HepG2 (cell line): Measurements from ENCODE around the gene TLE1. TPM values are rescaled to one million over a fixed set of nuclear protein-coding genes. Genes with fewer than 3 reads are reported as not detected.
A peak's percentile ranks its signal among the peaks of the same experiment; 100 is the strongest.

ENCODE experiments used
- HNF1B ChIP-seq: sonication (generic); formaldehyde crosslinking; IDR thresholded peaks from 2 replicates; pipeline ENCODE4 v1.5.1; 2020; ENCODE audit warnings: mild to moderate bottlenecking, moderate library complexity, missing genetic modification reagents
- HNF4A ChIP-seq: sonication (generic); formaldehyde crosslinking; IDR thresholded peaks from 2 replicates; pipeline ENCODE4 v1.4.0; 2020; ENCODE audit warnings: missing genetic modification reagents
- HOXA5 ChIP-seq: sonication (generic); formaldehyde crosslinking; IDR thresholded peaks from 2 replicates; pipeline ENCODE4 v1.4.0; 2020; ENCODE audit warnings: missing genetic modification reagents
- KLF6 ChIP-seq: IDR thresholded peaks from 2 replicates; pipeline ENCODE4 v1.8.0; 2016; ENCODE audit warnings: missing biosample characterization, missing genetic modification reagents
- NFE2L1 ChIP-seq: sonication (generic); formaldehyde crosslinking; IDR thresholded peaks from 2 replicates; pipeline ENCODE4 v1.4.0; 2020; ENCODE audit warnings: missing genetic modification reagents, mild to moderate bottlenecking, borderline replicate concordance
- NFKB2 ChIP-seq: sonication (generic); formaldehyde crosslinking; IDR thresholded peaks from 2 replicates; pipeline ENCODE4 v1.4.0; 2020; ENCODE audit warnings: missing genetic modification reagents, borderline replicate concordance
- ONECUT2 ChIP-seq: sonication (generic); formaldehyde crosslinking; IDR thresholded peaks from 2 replicates; pipeline ENCODE4 v1.4.0; 2020; ENCODE audit warnings: missing genetic modification reagents
- PHF21A ChIP-seq: sonication (generic); formaldehyde crosslinking; IDR thresholded peaks from 2 replicates; pipeline ENCODE4 v1.5.0; 2020; ENCODE audit warnings: mild to moderate bottlenecking, missing genetic modification reagents
- RFX5 ChIP-seq: IDR thresholded peaks from 2 replicates; pipeline ENCODE4 v1.6.1; 2011; ENCODE audit warnings: low read depth, low read length, improper control_type of control experiment
- RXRA ChIP-seq: sonication (generic); formaldehyde crosslinking; IDR thresholded peaks from 2 replicates; pipeline ENCODE4 v1.5.1; 2020; ENCODE audit warnings: missing genetic modification reagents
- SNRNP70 ChIP-seq: fragments of 200-400 bp; formaldehyde crosslinking; IDR thresholded peaks from 2 replicates; pipeline ENCODE4 v1.6.1; 2017; ENCODE audit warnings: mild to moderate bottlenecking, low read depth, low read length, moderate library complexity
- TARDBP ChIP-seq: sonication (generic); formaldehyde crosslinking; IDR thresholded peaks from 2 replicates; pipeline ENCODE4 v1.8.0; 2022; ENCODE audit warnings: mild to moderate bottlenecking, missing genetic modification reagents
- TBX3 ChIP-seq: fragments of 450-650 bp; IDR thresholded peaks from 2 replicates; pipeline ENCODE4 v1.6.1; 2017; ENCODE audit warnings: antibody characterized with exemption, mild to moderate bottlenecking, inconsistent platforms, borderline replicate concordance
- YEATS2 ChIP-seq: sonication (generic); formaldehyde crosslinking; IDR thresholded peaks from 2 replicates; pipeline ENCODE4 v1.4.0; 2020; ENCODE audit warnings: missing genetic modification reagents, borderline replicate concordance
- ZBTB7A ChIP-seq: sonication (generic); formaldehyde crosslinking; IDR thresholded peaks from 2 replicates; pipeline ENCODE4 v1.8.0; 2022; ENCODE audit warnings: mild to moderate bottlenecking, missing genetic modification reagents
- ZBTB7B ChIP-seq: sonication (generic); formaldehyde crosslinking; IDR thresholded peaks from 2 replicates; pipeline ENCODE4 v1.4.0; 2020; ENCODE audit warnings: missing genetic modification reagents
- ZFP1 ChIP-seq: IDR thresholded peaks from 2 replicates; pipeline ENCODE4 v1.6.1; 2016
- ZFP36L2 ChIP-seq: sonication (generic); formaldehyde crosslinking; IDR thresholded peaks from 2 replicates; pipeline ENCODE4 v1.4.0; 2020; ENCODE audit warnings: missing genetic modification reagents
- ZNF296 ChIP-seq: sonication (generic); formaldehyde crosslinking; conservative IDR thresholded peaks from 2 replicates; pipeline ENCODE4 v1.5.0; 2020; ENCODE audit warnings: mild to moderate bottlenecking, missing genetic modification reagents
- ZNF615 ChIP-seq: sonication (generic); formaldehyde crosslinking; IDR thresholded peaks from 2 replicates; pipeline ENCODE4 v1.5.0; 2020; ENCODE audit warnings: mild to moderate bottlenecking, missing genetic modification reagents, borderline replicate concordance
- ZNF674 ChIP-seq: sonication (generic); formaldehyde crosslinking; IDR thresholded peaks from 2 replicates; pipeline ENCODE4 v1.5.0; 2020; ENCODE audit warnings: low read depth, mild to moderate bottlenecking, missing genetic modification reagents
- ZNF788 ChIP-seq: sonication (generic); formaldehyde crosslinking; IDR thresholded peaks from 2 replicates; pipeline ENCODE4 v1.5.0; 2020; ENCODE audit warnings: mild to moderate bottlenecking, missing genetic modification reagents, borderline replicate concordance
- ZSCAN29 ChIP-seq: sonication (generic); formaldehyde crosslinking; conservative IDR thresholded peaks from 2 replicates; pipeline ENCODE4 v1.4.0; 2020; ENCODE audit warnings: mild to moderate bottlenecking, missing genetic modification reagents
- polyA plus RNA-seq, 8 experiments: library from polyadenylated mRNA; depleted of rRNA in 3 of 8; stranded (reverse) in 7 of 8; unstranded in 1 of 8; fragments of >200 nt; fragmentation: Illumina TruSeq in 4 of 8; extraction: Trizol in 4 of 8; gene quantifications; 2 replicates each; pipeline versions ENCODE4 v1.2.1 to v1.2.3, GENCODE V29; 2011 to 2016; ENCODE audit warnings: low read depth in 4 of 8, missing spikeins in 1 of 8, mixed read lengths in 1 of 8; ENCODE audit not compliant: insufficient read depth in 1 of 8
- total RNA-seq, 5 experiments: library from RNA; depleted of rRNA; stranded (reverse); fragments of >200 nt; fragmentation: Illumina TruSeq; extraction: Trizol; gene quantifications; 2 replicates each; pipeline ENCODE4 v1.2.3, GENCODE V29; 2016; ENCODE audit warnings: low read depth in 1 of 5
- TF ChIP-seq, protein P1 (sequence below): IDR thresholded peaks from 2 replicates; pipeline ENCODE4 v1.6.1; 2016; ENCODE audit warnings: control low read depth
- TF ChIP-seq, protein P2 (sequence below): sonication (generic); formaldehyde crosslinking; IDR thresholded peaks from 2 replicates; pipeline ENCODE4 v1.8.0; 2022; ENCODE audit warnings: missing genetic modification reagents, mild to moderate bottlenecking, borderline replicate concordance
- TF ChIP-seq, protein P3 (sequence below): sonication (generic); formaldehyde crosslinking; IDR thresholded peaks from 2 replicates; pipeline ENCODE4 v1.4.0; 2020; ENCODE audit warnings: missing genetic modification reagents

The TLE1 gene
- total and polyA plus RNA-seq, 2 of the 13 experiments (the other 11 are each of a cell fraction or from before 2014, with no cell fraction given) = 35.9 to 109 TPM

DNA sequence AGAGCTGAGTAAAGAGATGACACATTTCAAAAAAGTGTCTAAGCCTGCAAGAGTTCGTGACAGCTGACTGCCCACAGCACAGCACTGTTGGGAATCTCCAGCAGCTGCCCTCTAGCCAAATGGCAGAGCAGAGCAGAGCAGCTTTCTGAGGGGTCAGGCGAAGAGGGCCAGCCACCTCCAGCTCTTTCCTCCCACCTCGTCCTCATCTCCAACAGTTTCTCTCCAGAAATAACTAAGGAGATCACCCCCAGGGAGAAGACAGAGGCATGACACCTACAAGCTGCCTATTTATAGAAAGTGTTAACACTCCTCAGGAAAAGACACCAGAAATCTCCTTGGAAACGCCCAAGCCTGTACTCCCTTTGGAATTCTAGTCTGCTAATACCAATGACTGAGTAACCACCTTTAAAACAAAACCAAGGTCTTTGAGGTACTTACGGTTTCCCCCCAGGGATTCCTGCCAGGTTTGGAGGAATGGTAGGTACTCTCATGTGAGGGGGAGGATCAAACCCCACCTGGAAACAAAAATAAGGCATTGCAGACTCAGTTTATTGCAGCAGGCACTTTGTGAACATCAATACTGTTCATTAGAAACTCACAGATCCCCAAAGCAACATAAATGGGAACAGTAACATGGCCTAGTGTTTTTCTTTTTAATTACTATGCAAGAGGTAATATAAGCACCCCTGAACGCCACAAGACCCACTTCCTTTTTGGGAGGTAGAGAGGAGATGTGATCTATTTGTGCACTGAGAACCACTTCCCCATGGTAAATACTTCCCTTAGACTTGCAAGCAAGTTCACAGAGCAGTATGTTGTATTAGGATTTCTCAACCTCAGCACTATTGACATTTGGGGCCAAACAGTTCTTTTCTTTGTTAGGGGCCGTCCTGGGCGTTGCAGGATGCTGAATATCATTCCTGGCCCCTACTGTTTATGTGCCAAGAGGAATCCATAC, 79.3 kb downstream of the TLE1 start (continued):
- TF ChIP-seq, protein P1, sequence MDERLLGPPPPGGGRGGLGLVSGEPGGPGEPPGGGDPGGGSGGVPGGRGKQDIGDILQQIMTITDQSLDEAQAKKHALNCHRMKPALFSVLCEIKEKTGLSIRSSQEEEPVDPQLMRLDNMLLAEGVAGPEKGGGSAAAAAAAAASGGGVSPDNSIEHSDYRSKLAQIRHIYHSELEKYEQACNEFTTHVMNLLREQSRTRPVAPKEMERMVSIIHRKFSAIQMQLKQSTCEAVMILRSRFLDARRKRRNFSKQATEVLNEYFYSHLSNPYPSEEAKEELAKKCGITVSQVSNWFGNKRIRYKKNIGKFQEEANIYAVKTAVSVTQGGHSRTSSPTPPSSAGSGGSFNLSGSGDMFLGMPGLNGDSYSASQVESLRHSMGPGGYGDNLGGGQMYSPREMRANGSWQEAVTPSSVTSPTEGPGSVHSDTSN (CRISPR knock-in tag) = no peak
- TF ChIP-seq, protein P2, sequence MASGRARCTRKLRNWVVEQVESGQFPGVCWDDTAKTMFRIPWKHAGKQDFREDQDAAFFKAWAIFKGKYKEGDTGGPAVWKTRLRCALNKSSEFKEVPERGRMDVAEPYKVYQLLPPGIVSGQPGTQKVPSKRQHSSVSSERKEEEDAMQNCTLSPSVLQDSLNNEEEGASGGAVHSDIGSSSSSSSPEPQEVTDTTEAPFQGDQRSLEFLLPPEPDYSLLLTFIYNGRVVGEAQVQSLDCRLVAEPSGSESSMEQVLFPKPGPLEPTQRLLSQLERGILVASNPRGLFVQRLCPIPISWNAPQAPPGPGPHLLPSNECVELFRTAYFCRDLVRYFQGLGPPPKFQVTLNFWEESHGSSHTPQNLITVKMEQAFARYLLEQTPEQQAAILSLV = no peak
- TF ChIP-seq ZBTB7B (CRISPR knock-in tag) (peak; percentile 83), ZFP1 (CRISPR knock-in tag) (peak; percentile 79), ZBTB7A (CRISPR knock-in tag) (peak; percentile 72; the same call in 1 of the 2 replicates), HNF4A (CRISPR knock-in tag) (peak; percentile 84), TBX3 (peak; percentile 31; the same call in 1 of the 2 replicates), ZSCAN29 (CRISPR knock-in tag) (no peak), ZNF674 (CRISPR knock-in tag) (no peak), RFX5 (no peak), ZNF296 (no peak), RXRA (CRISPR knock-in tag) (peak; percentile 21; the same call in 1 of the 2 replicates), ZNF615 (CRISPR knock-in tag) (no peak), YEATS2 (CRISPR knock-in tag) (no peak; the same call in 1 of the 2 replicates), KLF6 (CRISPR knock-in tag) (0 out of 2 replicates have a peak, but pooled peaks have one; percentile 34), ONECUT2 (CRISPR knock-in tag) (peak; percentile 78), ZNF788 (CRISPR knock-in tag) (0 out of 2 replicates have a peak, but pooled peaks have one; percentile 57), TARDBP (CRISPR knock-in tag) (peak; percentile 76; the same call in 1 of the 2 replicates), ZFP36L2 (CRISPR knock-in tag) (no peak), HNF1B (peak; percentile 45; the same call in 1 of the 2 replicates), PHF21A (CRISPR knock-in tag) (peak; percentile 68; the same call in 1 of the 2 replicates), NFE2L1 (CRISPR knock-in tag) (no peak), HOXA5 (CRISPR knock-in tag) (0 out of 2 replicates have a peak, but pooled peaks have one; percentile 3), SNRNP70 (no peak), NFKB2 (CRISPR knock-in tag) (no peak)
- TF ChIP-seq, protein P3, sequence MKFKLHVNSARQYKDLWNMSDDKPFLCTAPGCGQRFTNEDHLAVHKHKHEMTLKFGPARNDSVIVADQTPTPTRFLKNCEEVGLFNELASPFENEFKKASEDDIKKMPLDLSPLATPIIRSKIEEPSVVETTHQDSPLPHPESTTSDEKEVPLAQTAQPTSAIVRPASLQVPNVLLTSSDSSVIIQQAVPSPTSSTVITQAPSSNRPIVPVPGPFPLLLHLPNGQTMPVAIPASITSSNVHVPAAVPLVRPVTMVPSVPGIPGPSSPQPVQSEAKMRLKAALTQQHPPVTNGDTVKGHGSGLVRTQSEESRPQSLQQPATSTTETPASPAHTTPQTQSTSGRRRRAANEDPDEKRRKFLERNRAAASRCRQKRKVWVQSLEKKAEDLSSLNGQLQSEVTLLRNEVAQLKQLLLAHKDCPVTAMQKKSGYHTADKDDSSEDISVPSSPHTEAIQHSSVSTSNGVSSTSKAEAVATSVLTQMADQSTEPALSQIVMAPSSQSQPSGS (CRISPR knock-in tag) = peak; percentile 92; the same call in 1 of the 2 replicates
